NCI-H345 treated with DMSO at 0.1 percent for 48 hours (cell line): ENCODE data around the gene SOX10.
"Not testable (repeated sequence)": the region's sequence is repeated elsewhere in the genome, so short reads cannot be mapped to it uniquely, and the experiment has no call there.

Source experiments
- DNase-seq: peaks from one replicate; lab custom pipeline; 2025; ENCODE audit not compliant: unreplicated experiment; lab: John Stamatoyannopoulos, UW

The SOX10 gene

GRCh38 chr22:37965940-37966664, 18.3 kb downstream of the SOX10 start:
- no peak for DNase-seq

GRCh38 chr22:37961062-37961461, 23.3 kb downstream of the SOX10 start:
- DNase-seq: no peak

- no peak for DNase-seq
Measured at GRCh38 chr22:37959231-37959825, 25.0 kb downstream of the SOX10 start.

- DNase-seq: no peak
Measured at GRCh38 chr22:37957232-37957631, 27.1 kb downstream of the SOX10 start.

- not testable (repeated sequence) for DNase-seq
Measured at GRCh38 chr22:37955825-37956397, 28.4 kb downstream of the SOX10 start.

- DNase-seq: no peak
Measured at GRCh38 chr22:37954686-37955085, 29.7 kb downstream of the SOX10 start.

- DNase-seq: peak; percentile 74
Measured at GRCh38 chr22:37953437-37954179, 30.7 kb downstream of the SOX10 start, which contains the start of the genes C22orf23 and POLR2F. Gene C22orf23, minus strand, starts transcription at chr22:37953601. Its CDS starts 452 bp downstream, at chr22:37953149. Gene POLR2F, plus strand, starts transcription at chr22:37953699. Its CDS starts 89 bp downstream, at chr22:37953788.

- no peak for DNase-seq
Measured at GRCh38 chr22:37953062-37953436, 31.3 kb downstream of the SOX10 start.

GRCh38 chr22:37952629-37953028, 31.7 kb downstream of the SOX10 start:
- DNase-seq: not testable (repeated sequence)

GRCh38 chr22:37951305-37951704, 33.0 kb downstream of the SOX10 start:
- no peak for DNase-seq

GRCh38 chr22:37947142-37947795, 37.1 kb downstream of the SOX10 start:
- DNase-seq: not testable (repeated sequence)

GRCh38 chr22:37944423-37944822, 39.9 kb downstream of the SOX10 start:
- DNase-seq: not testable (repeated sequence)

GRCh38 chr22:37943825-37944198, 40.5 kb downstream of the SOX10 start:
- DNase-seq: no peak

GRCh38 chr22:37943136-37943824, 41.1 kb downstream of the SOX10 start:
- DNase-seq: no peak

- DNase-seq: no peak
Measured at GRCh38 chr22:37942133-37942532, 42.2 kb downstream of the SOX10 start.

- no peak for DNase-seq
Measured at GRCh38 chr22:37940698-37941376, 43.5 kb downstream of the SOX10 start.

GRCh38 chr22:37933711-37934376, 50.5 kb downstream of the SOX10 start:
- DNase-seq: no peak

GRCh38 chr22:37932821-37933578, 51.4 kb downstream of the SOX10 start:
- DNase-seq: peak; percentile 13

- DNase-seq: no peak
Measured at GRCh38 chr22:37932401-37932800, 52.0 kb downstream of the SOX10 start.
